PC-3 (cell line): ENCODE results near the gene OSBPL7. TPM values are rescaled to one million over a fixed set of nuclear protein-coding genes. Genes with fewer than 3 reads are reported as not detected.

ENCODE experiments used
- ATAC-seq: fragments of 200-7000 bp; cut with Tn5 transposase; 2 replicates; pipeline ENCODE4 v1.9.1; 2020; ENCODE audit warnings: mild to moderate bottlenecking, moderate library complexity
- BruUV-seq: library from RNA; stranded (reverse); fragments of 400-500 nt; replicated peaks from 2 replicates; lab custom pipeline; 2021; lab: Mats Ljungman, UMichigan
- CTCF ChIA-PET: fragments of 300-600 bp; sonication (Branson Sonifier 250); formaldehyde crosslinking; loops from one replicate; lab custom pipeline; 2022; ENCODE audit warnings: antibody characterized with exemption; lab: Charles Lee
- POLR2A ChIA-PET: fragments of 300-600 bp; sonication (Branson Sonifier 250); formaldehyde crosslinking; loops from one replicate; lab custom pipeline; 2022; ENCODE audit warnings: antibody characterized with exemption; ENCODE audit not compliant: unreplicated experiment; lab: Charles Lee
- DNase-seq: peaks from one replicate; pipeline ENCODE4 v3.0.0-alpha.2; 2015
- H2AFZ ChIP-seq: fragments of 300-600 bp; sonication (generic); 2 replicates; pipeline ENCODE4 v1.6.0; 2016; ENCODE audit warnings: antibody characterized with exemption, low read length
- H3F3A ChIP-seq: fragments of 300-600 bp; sonication (generic); one replicate; pipeline ENCODE4 v1.6.0; 2017; ENCODE audit warnings: antibody characterized with exemption, low read length, control low read depth, mild to moderate bottlenecking; ENCODE audit not compliant: unreplicated experiment
- H3K27ac ChIP-seq: fragments of 300-600 bp; sonication (generic); 2 replicates; pipeline ENCODE4 v1.5.1; 2016; ENCODE audit warnings: mild to moderate bottlenecking, low read length
- H3K27me3 ChIP-seq: fragments of 300-600 bp; sonication (generic); 2 replicates; pipeline ENCODE4 v1.6.1; 2016; ENCODE audit warnings: low read length, mixed read lengths
- H3K36me3 ChIP-seq: fragments of 300-600 bp; sonication (generic); 2 replicates; pipeline ENCODE4 v1.6.1; 2016; ENCODE audit warnings: low read depth, mixed run types, low read length, mixed read lengths
- H3K4me1 ChIP-seq: fragments of 300-600 bp; sonication (generic); 2 replicates; pipeline ENCODE4 v1.5.1; 2016; ENCODE audit warnings: low read length; ENCODE audit not compliant: insufficient read depth
- H3K4me2 ChIP-seq: fragments of 300-600 bp; sonication (generic); 2 replicates; pipeline ENCODE4 v1.6.0; 2016; ENCODE audit warnings: low read length
- H3K4me3 ChIP-seq: fragments of 300-600 bp; sonication (generic); 2 replicates; pipeline ENCODE4 v1.5.1; 2016; ENCODE audit warnings: mild to moderate bottlenecking, low read length, mixed read lengths
- H3K79me2 ChIP-seq: fragments of 300-600 bp; sonication (generic); 2 replicates; pipeline ENCODE4 v1.6.1; 2017; ENCODE audit warnings: low read length, mixed read lengths
- H3K9ac ChIP-seq: fragments of 300-600 bp; sonication (generic); 2 replicates; pipeline ENCODE4 v1.6.0; 2016; ENCODE audit warnings: mild to moderate bottlenecking, low read length
- H3K9me2 ChIP-seq: fragments of 300-600 bp; sonication (generic); replicated peaks from 2 replicates; pipeline ENCODE4 v1.6.1; 2016; ENCODE audit warnings: mixed run types, low read length, mixed read lengths
- H3K9me3 ChIP-seq: fragments of 300-600 bp; sonication (generic); 2 replicates; pipeline ENCODE4 v1.6.1; 2016; ENCODE audit warnings: low read length, mixed read lengths
- H4K20me1 ChIP-seq: fragments of 300-600 bp; sonication (generic); 2 replicates; pipeline ENCODE4 v1.6.1; 2016; ENCODE audit warnings: low read length, mixed read lengths
- CTCF ChIP-seq: fragments of 300-600 bp; sonication (generic); conservative IDR thresholded peaks from 2 replicates; pipeline ENCODE4 v1.5.1; 2017; ENCODE audit warnings: antibody characterized with exemption, low read depth, mild to moderate bottlenecking, low read length
- EZH2 ChIP-seq: fragments of 300-600 bp; sonication (generic); IDR thresholded peaks from one replicate; pipeline ENCODE4 v1.6.1; 2017; ENCODE audit warnings: antibody characterized with exemption, mild to moderate bottlenecking, low read length; ENCODE audit not compliant: unreplicated experiment
- EZH2phosphoT487 ChIP-seq: fragments of 300-600 bp; sonication (generic); IDR thresholded peaks from 2 replicates; pipeline ENCODE4 v1.6.1; 2018; ENCODE audit warnings: mild to moderate bottlenecking, antibody characterized with exemption, low read length, borderline replicate concordance
- intact Hi-C: fragments of 100-400 bp; cut with micrococcal nuclease; formaldehyde crosslinking; loops from 2 replicates; pipeline ENCODE4 v1.9.0; 2023
- total RNA-seq: library from RNA; depleted of rRNA; stranded (reverse); fragments of >200 nt; gene quantifications from 2 replicates; pipeline ENCODE4 v1.2.3, GENCODE V29; 2014

Gene OSBPL7
- total RNA-seq, 1 experiment from 2014 or later = 22.1 TPM

- DNase-seq = no peak
Measured at GRCh38 chr17:47857551-47858455, 36.2 kb upstream of the OSBPL7 start.

GRCh38 chr17:47856830-47857229, 35.2 kb upstream of the OSBPL7 start:
- ChIA-PET CTCF (no interaction called here), POLR2A (interaction anchor here (0.6 kb wide), 1 partner anchor 63 kb away, joined by 3 read pairs; no protein-coding TSS in a partner anchor)
- no peak overlapping the region for H3K9ac ChIP-seq
- no peak overlapping the region for H3K4me2 ChIP-seq
- no peaks in the 10 kb centered on the region for H3K36me3 ChIP-seq
- no peaks in the 10 kb centered on the region for H3K79me2 ChIP-seq
- intact Hi-C loops = no loop called here
- no peak overlapping the region for H2AFZ ChIP-seq
- H3K9me3 ChIP-seq = no peaks in the 10 kb centered on the region
- no peaks in the 10 kb centered on the region for H3K4me1 ChIP-seq
- no peak for ATAC-seq
- H4K20me1 ChIP-seq = no peaks in the 10 kb centered on the region
- peaks cover 13% of the 10 kb centered on the region for H3K27me3 ChIP-seq
- DNase-seq = no peak
- BruUV-seq = no TSS peak
- TF ChIP-seq EZH2 (no peak), EZH2phosphoT487 (no peak), CTCF (no peak)
- no peaks in the 10 kb centered on the region for H3F3A ChIP-seq
- H3K27ac ChIP-seq = no peak overlapping the region
- no peaks in the 10 kb centered on the region for H3K9me2 ChIP-seq
- H3K4me3 ChIP-seq = no peak overlapping the region

More at GRCh38 chr17:47857551-47858455, 36.2 kb upstream of the OSBPL7 start:
- Histone ChIP-seq H3K4me2 (no peak overlapping the region), H3K36me3 (no peaks in the 10 kb centered on the region), H3K4me3 (no peak overlapping the region), H3K9ac (no peak overlapping the region), H3K9me2 (no peaks in the 10 kb centered on the region), H3K9me3 (no peaks in the 10 kb centered on the region), H2AFZ (no peak overlapping the region), H3F3A (no peaks in the 10 kb centered on the region), H3K27ac (no peak overlapping the region), H4K20me1 (no peaks in the 10 kb centered on the region), H3K4me1 (peaks cover 6% of the 10 kb centered on the region), H3K27me3 (peaks cover 13% of the 10 kb centered on the region), H3K79me2 (no peaks in the 10 kb centered on the region)
- BruUV-seq = no TSS peak
- no peak for TF ChIP-seq CTCF
- TF ChIP-seq EZH2 = no peak
- no peak for TF ChIP-seq EZH2phosphoT487
- POLR2A ChIA-PET = interaction anchor here (0.6 kb wide), 1 partner anchor 62 kb away, joined by 3 read pairs; no protein-coding TSS in a partner anchor
- intact Hi-C loops = no loop called here
- CTCF ChIA-PET = no interaction called here
- ATAC-seq = no peak

GRCh38 chr17:47855737-47856136, 34.1 kb upstream of the OSBPL7 start:
- Histone ChIP-seq H3F3A (no peaks in the 10 kb centered on the region), H3K9me2 (no peaks in the 10 kb centered on the region), H4K20me1 (no peaks in the 10 kb centered on the region), H3K79me2 (no peaks in the 10 kb centered on the region), H3K9me3 (no peaks in the 10 kb centered on the region), H3K9ac (no peak overlapping the region), H3K36me3 (no peaks in the 10 kb centered on the region), H3K4me1 (no peaks in the 10 kb centered on the region; the same call in 1 of the 2 replicates), H3K4me3 (no peak overlapping the region), H3K27ac (no peak overlapping the region), H3K4me2 (no peak overlapping the region), H3K27me3 (peaks cover 13% of the 10 kb centered on the region), H2AFZ (no peak overlapping the region)
- BruUV-seq = no TSS peak
- intact Hi-C loops = no loop called here
- POLR2A ChIA-PET = no interaction called here
- ATAC-seq = no peak
- TF ChIP-seq EZH2phosphoT487 (no peak), EZH2 (no peak), CTCF (no peak)
- no peak for DNase-seq
- CTCF ChIA-PET = no interaction called here
